Globus pallidus (tissue), 1 donor: ENCODE results near the gene RSPH3.
"Not testable (repeated sequence)": the region's sequence is repeated elsewhere in the genome, so short reads cannot be mapped to it uniquely, and the experiment has no call there.

Experiments used
- DNase-seq: peaks from one replicate; pipeline ENCODE4 v3.0.0-alpha.2; 2015; ENCODE audit warnings: low spot score

The RSPH3 gene

GRCh38 chr6:158972241-158973233 lies 27.5 kb downstream of the RSPH3 start:
- peak; percentile 17 for DNase-seq

GRCh38 chr6:158970640-158971275 lies 29.2 kb downstream of the RSPH3 start:
- no peak for DNase-seq

DNA sequence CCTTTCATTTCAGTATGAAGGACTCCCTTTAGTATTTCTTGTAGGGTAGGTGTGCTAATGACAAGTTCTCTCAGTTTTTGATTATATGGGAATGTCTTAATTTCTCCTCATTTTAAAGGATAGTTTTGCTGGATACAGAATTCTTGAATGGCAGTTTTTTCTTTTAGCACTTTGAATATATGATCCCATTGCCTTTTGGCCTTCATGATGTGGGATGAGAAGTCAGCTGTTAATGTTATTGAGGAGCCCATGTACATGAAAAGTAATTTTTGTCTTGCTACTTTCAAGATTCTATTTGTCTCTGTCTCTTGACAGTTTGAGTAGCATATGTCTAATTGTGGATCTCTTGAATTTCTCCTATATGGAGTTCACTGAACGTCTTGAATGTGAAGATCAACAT lies 30.9 kb downstream of the RSPH3 start:
- DNase-seq = no peak

- DNase-seq = no peak
Measured at GRCh38 chr6:158963020-158963808, 36.8 kb downstream of the RSPH3 start.

DNA sequence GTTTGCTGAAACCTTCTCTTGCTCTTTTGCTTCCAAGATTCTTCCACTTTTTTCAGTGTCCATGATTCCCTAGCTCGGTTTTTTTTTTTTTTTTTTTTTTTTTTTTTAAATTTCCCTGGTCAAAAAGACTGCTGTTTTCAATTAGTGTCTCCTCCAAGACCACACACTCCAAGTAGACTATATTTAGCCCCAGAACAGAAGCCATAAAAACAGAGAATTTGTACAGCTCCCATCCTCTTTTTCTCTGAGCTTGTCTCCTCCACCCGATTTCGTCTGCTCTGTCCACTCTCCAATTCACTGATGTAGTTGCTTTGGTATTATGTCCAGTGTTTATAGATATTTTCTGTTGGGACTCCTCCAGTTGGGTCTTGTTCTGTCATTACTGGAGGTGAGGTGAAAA lies 37.6 kb downstream of the RSPH3 start:
- no peak for DNase-seq

- peak; percentile 59 for DNase-seq
Measured at GRCh38 chr6:158960026-158960425, 40.0 kb downstream of the RSPH3 start.

DNA sequence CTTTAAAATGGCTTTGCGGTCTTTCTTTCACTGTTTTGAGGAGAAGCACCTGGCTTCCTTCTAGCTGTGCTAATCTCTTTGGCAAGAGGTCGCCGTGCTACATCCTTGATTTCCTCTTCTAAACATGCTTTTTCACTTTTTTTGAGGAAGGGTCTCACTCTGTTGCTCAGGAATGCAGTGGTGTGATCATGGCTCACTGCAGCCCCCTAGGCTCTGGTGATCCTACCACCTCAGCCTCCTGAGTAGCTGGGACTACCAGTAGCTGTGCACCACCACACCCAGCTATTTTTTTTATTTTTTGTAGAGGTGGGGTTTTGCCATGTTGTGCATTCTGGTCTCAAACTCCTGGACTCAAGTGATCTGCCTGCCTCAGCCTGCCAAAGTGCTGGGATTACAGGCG lies 40.5 kb downstream of the RSPH3 start:
- DNase-seq = no peak

GRCh38 chr6:158958504-158959386 lies 41.3 kb downstream of the RSPH3 start:
- DNase-seq = no peak

DNA sequence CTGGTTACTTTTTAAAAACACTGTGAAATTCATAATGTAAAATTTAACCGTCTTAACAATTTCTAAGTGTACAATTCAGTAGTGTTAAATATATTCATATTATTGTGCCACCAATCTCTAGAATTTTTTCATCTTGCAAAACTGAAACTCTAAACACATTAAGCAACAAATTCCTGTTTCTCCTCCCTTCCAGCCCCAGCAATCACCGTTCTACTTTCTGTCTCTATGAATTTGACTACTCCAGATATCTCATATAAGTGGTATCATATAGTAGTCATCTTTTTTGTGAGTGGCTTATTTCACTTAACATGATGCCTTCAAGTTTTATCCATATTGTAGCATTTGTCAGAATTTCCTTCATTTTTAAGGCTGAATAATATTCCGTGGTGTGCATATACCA lies 44.7 kb downstream of the RSPH3 start:
- no peak for DNase-seq

- no peak for DNase-seq
Measured at GRCh38 chr6:158954753-158955152, 45.2 kb downstream of the RSPH3 start.

- DNase-seq = not testable (repeated sequence)
Measured at GRCh38 chr6:158952011-158952410, 48.0 kb downstream of the RSPH3 start.

GRCh38 chr6:158951565-158951964 lies 48.4 kb downstream of the RSPH3 start:
- not testable (repeated sequence) for DNase-seq

DNA sequence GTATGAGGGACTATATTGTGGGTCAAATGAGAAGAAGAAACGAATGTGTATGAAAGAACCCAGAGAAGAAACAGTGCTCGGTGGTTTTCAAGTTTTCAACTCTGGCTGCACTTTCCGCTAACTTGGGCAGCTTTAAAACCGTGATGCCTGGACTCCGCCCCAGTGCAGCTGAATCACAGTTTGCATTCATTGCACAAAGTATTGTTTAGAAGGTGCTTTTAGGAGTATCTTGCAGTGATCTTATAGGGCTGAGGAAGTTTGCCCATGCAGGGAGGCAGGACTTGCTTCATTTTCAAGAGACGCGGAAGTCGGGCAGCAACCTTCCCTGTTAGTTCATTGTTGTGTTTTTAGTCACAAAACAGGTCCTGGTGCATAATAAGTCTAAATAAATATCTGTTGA lies 52.7 kb downstream of the RSPH3 start:
- DNase-seq = no peak

DNA sequence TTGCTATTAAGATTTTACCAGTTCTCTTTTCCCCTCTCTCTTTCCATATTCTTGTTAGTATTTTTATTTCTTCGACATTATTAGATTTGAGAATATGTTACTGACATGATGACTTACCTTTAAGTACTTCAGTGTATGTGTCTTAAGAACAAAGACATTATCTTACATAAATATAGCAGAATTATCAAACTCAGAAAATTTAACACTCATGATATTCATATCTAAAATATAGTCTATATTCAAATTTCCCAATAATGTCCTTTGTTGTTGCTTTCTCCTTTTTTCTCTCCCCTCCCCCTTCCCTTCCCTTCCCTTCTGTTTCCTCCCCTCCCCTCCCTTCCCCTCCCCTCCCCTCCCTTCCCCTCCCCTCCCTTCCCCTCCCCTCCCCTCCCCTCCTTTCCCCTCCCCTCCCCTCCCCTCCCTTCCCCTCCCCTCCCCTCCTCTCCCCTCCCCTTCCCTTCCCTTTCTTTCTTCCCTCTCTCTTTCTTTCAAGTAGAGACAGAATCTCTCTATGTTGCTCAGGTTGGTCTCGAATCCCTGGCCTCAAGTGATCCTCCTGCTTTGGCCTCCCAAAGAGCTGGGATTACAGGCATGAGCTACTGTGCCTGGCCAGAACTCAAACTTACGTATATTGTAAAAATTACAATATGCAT lies 56.5 kb downstream of the RSPH3 start:
- DNase-seq = no peak

DNA sequence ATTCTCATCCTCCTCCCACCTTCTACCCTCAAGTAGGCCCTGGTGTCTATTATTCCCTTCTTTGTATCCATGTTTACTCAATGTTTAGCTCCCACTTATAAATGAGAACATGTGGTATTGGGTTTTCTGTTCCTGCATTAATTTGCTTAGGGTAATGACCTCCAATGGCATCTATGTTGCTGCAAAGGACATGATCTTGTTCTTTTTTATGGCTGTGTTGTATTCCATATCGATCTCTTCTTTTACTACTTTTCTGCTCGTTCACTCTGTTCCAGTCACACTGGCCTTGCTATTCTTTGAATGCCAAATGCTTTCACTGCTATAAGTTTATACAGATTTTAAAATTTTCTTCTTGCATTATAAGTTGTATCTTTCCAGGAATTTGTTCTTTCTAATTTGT lies 57.7 kb downstream of the RSPH3 start:
- DNase-seq = no peak

- no peak for DNase-seq
Measured at GRCh38 chr6:158941246-158941645, 58.8 kb downstream of the RSPH3 start.

GRCh38 chr6:158939255-158940159 lies 60.5 kb downstream of the RSPH3 start:
- no peak for DNase-seq

GRCh38 chr6:158938811-158939254 lies 61.2 kb downstream of the RSPH3 start:
- no peak for DNase-seq

GRCh38 chr6:158938220-158938619 lies 61.8 kb downstream of the RSPH3 start:
- no peak for DNase-seq

GRCh38 chr6:158934157-158934556 lies 65.8 kb downstream of the RSPH3 start:
- no peak for DNase-seq
